OCI-LY7 (cell line): Measurements from ENCODE around the gene ACOXL. TPM values are rescaled to one million over a fixed set of nuclear protein-coding genes. Genes with fewer than 3 reads are reported as not detected.

Experiments
- BruUV-seq: library from RNA; stranded (reverse); fragments of 400-500 nt; replicated peaks from 2 replicates; lab custom pipeline; 2021; lab: Mats Ljungman, UMichigan
- CTCF ChIA-PET: fragments of 300-600 bp; sonication (Branson Sonifier 250); formaldehyde crosslinking; loops from one replicate; lab custom pipeline; 2022; ENCODE audit warnings: antibody characterized with exemption; ENCODE audit not compliant: unreplicated experiment; lab: Charles Lee
- POLR2A ChIA-PET: fragments of 300-600 bp; sonication (Branson Sonifier 250); formaldehyde crosslinking; loops from one replicate; lab custom pipeline; 2022; ENCODE audit warnings: antibody characterized with exemption; lab: Charles Lee
- DNase-seq: peaks from one replicate; pipeline ENCODE4 v3.0.0-alpha.2; 2015; ENCODE audit warnings: low spot score
- H2AFZ ChIP-seq: fragments of 200-600 bp; sonication (generic), shearing (Covaris generic); 2 replicates; pipeline ENCODE4 v1.6.1; 2014; ENCODE audit warnings: mild to moderate bottlenecking, antibody characterized with exemption, low read length, moderate library complexity
- H3K27ac ChIP-seq: fragments of 200-600 bp; sonication (generic); 2 replicates; pipeline ENCODE4 v1.5.1; 2014; ENCODE audit warnings: mixed run types, low read depth, mild to moderate bottlenecking, moderate library complexity, low read length, inconsistent platforms; ENCODE audit not compliant: poor library complexity, severe bottlenecking
- H3K36me3 ChIP-seq: fragments of 200-600 bp; sonication (generic); 2 replicates; pipeline ENCODE4 v1.6.1; 2014; ENCODE audit warnings: mild to moderate bottlenecking, antibody characterized with exemption, low read length, moderate library complexity, mixed read lengths; ENCODE audit not compliant: insufficient read depth
- H3K4me1 ChIP-seq: fragments of 200-600 bp; sonication (generic); 2 replicates; pipeline ENCODE4 v1.5.1; 2014; ENCODE audit warnings: mild to moderate bottlenecking, low read length; ENCODE audit not compliant: insufficient read depth, poor library complexity, severe bottlenecking
- H3K4me2 ChIP-seq: fragments of 200-600 bp; sonication (generic); 2 replicates; pipeline ENCODE4 v1.6.1; 2014; ENCODE audit warnings: mild to moderate bottlenecking, low read length
- H3K4me3 ChIP-seq: fragments of 200-600 bp; sonication (generic); 2 replicates; pipeline ENCODE4 v1.5.1; 2014; ENCODE audit warnings: mild to moderate bottlenecking, low read depth, low read length; ENCODE audit not compliant: poor library complexity, severe bottlenecking
- H3K79me2 ChIP-seq: fragments of 200-600 bp; sonication (generic); 2 replicates; pipeline ENCODE4 v1.6.1; 2016; ENCODE audit warnings: low read depth, mild to moderate bottlenecking, low read length, moderate library complexity, mixed read lengths; ENCODE audit not compliant: insufficient read depth
- H3K9me2 ChIP-seq: fragments of 200-600 bp; sonication (generic); 2 replicates; pipeline ENCODE4 v1.6.1; 2016; ENCODE audit warnings: mild to moderate bottlenecking, low read length, mixed read lengths; ENCODE audit not compliant: insufficient read depth
- H3K9me3 ChIP-seq: fragments of 200-600 bp; sonication (generic); 2 replicates; pipeline ENCODE4 v1.6.1; 2014; ENCODE audit warnings: mild to moderate bottlenecking, mixed run types, low read length, mixed read lengths
- H4K20me1 ChIP-seq: fragments of 200-600 bp; sonication (generic); 2 replicates; pipeline ENCODE4 v1.6.1; 2014; ENCODE audit warnings: mild to moderate bottlenecking, antibody characterized with exemption, low read length, moderate library complexity, mixed read lengths; ENCODE audit not compliant: insufficient read depth
- CTCF ChIP-seq: fragments of 200-600 bp; sonication (generic); conservative IDR thresholded peaks from 2 replicates; pipeline ENCODE4 v1.5.1; 2014; ENCODE audit warnings: mild to moderate bottlenecking, antibody characterized with exemption, low read length, moderate library complexity, mixed read lengths
- EZH2phosphoT487 ChIP-seq: fragments of 200-600 bp; sonication (generic); IDR thresholded peaks from 2 replicates; pipeline ENCODE4 v1.6.1; 2018; ENCODE audit warnings: low read depth, borderline replicate concordance, mild to moderate bottlenecking, mixed run types, antibody characterized with exemption, low read length, moderate library complexity, mixed read lengths
- intact Hi-C: fragments of 100-400 bp; cut with micrococcal nuclease; formaldehyde crosslinking; loops from one replicate; pipeline ENCODE4 v1.10.0; 2022; ENCODE audit not compliant: unreplicated experiment
- total RNA-seq, 2 experiments: library from RNA; depleted of rRNA in 1 of 2; stranded (reverse); fragments of >200 nt in 1 of 2; shearing (Covaris generic) in 1 of 2; gene quantifications; 2 replicates each; pipeline ENCODE4 v1.2.3, GENCODE V29; 2014 to 2022

Gene ACOXL
- total RNA-seq, 2 experiments from 2014 or later = 1.4 TPM; not detected in 1

- no TSS peak for BruUV-seq
- Histone ChIP-seq H3K36me3 (peaks cover 29% of the 10 kb centered on the region), H3K79me2 (peaks cover 37% of the 10 kb centered on the region), H3K9me2 (no peaks in the 10 kb centered on the region), H4K20me1 (peaks cover 21% of the 10 kb centered on the region), H3K4me2 (peak overlapping the region; percentile 98), H3K4me3 (peak overlapping the region; percentile 96), H2AFZ (peak overlapping the region; percentile 45; the same call in 1 of the 2 replicates), H3K27ac (peak overlapping the region; percentile 75), H3K4me1 (peaks cover 48% of the 10 kb centered on the region), H3K9me3 (no peaks in the 10 kb centered on the region)
- intact Hi-C loops = loop anchor here (1.0 to 10.0 kb wide), 8 partner anchors 83 to 585 kb away; partner anchors contain the start of gene BUB1
- CTCF ChIA-PET = no interaction called here
- DNase-seq = no peak
- POLR2A ChIA-PET = interaction anchor here (1.3 to 2.4 kb wide), 4 partner anchors 11 to 441 kb away, joined by 3 to 12 read pairs (median 5); no protein-coding TSS in a partner anchor
- TF ChIP-seq CTCF = no peak
- no peak for TF ChIP-seq EZH2phosphoT487
Observed at GRCh38 chr2:111119822-111120252, 387.5 kb downstream of the ACOXL start.

GRCh38 chr2:111120253-111121027, 388.1 kb downstream of the ACOXL start, which contains the start of gene BCL2L11:
TSS of gene BCL2L11 (plus strand) at chr2:111120914. CDS start at chr2:111123746, 2,832 bp downstream.
- no peaks in the 10 kb centered on the region for H3K9me2 ChIP-seq
- peaks cover 43% of the 10 kb centered on the region for H3K79me2 ChIP-seq
- DNase-seq = peak; percentile 95
- no TSS peak for BruUV-seq
- peak within 1 kb of the TSS; percentile 75 for H3K27ac ChIP-seq
- intact Hi-C loops = loop anchor here (1.0 to 10.0 kb wide), 8 partner anchors 37 to 584 kb away; partner anchors contain the start of gene BUB1
- peak within 1 kb of the TSS; percentile 98 for H3K4me2 ChIP-seq
- H2AFZ ChIP-seq = peak within 1 kb of the TSS; percentile 45; the same call in 1 of the 2 replicates
- peaks cover 48% of the 10 kb centered on the region for H3K4me1 ChIP-seq
- peaks cover 35% of the 10 kb centered on the region for H3K36me3 ChIP-seq
- TF ChIP-seq CTCF (peak; percentile 64), EZH2phosphoT487 (no peak)
- POLR2A ChIA-PET = interaction anchor here (0.6 to 2.4 kb wide), 9 partner anchors 11 to 1154 kb away, joined by 3 to 12 read pairs (median 4); no protein-coding TSS in a partner anchor
- H3K9me3 ChIP-seq = no peaks in the 10 kb centered on the region
- CTCF ChIA-PET = interaction anchor here (0.6 kb wide), 1 partner anchor 11 kb away, joined by 3 read pairs; no protein-coding TSS in a partner anchor
- peaks cover 27% of the 10 kb centered on the region for H4K20me1 ChIP-seq
- H3K4me3 ChIP-seq = peak within 1 kb of the TSS; percentile 96
